ENCODE data around the gene SNRK.

The SNRK gene

DNA sequence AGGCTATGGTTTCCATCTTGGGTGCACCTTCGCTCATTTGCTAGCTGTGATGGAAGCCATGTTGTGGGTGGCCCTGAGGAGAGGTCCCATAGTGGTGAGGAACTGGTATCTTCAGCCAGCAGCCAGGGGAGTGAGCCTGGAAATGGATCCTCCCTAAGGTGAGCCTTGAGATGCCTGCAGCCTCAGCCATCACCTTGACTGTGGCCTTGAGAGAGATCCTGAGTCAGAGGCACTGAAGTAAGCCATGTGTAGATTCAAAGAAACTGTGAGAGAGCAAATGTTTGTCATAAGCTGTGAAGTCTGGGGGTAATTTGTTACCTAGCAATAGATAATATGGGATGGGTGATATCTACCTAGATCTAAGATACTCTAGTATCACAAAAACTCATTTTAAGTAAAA is 105.3 kb downstream of the SNRK start:
- peak overlapping the region; percentile 99 for H3K27ac ChIP-seq
- no peak overlapping the region for H3K4me3 ChIP-seq (ENCODE audit: low read depth in 1 of 2, low read length in 1 of 2)
- no peaks in the 10 kb centered on the region for H3K9me3 ChIP-seq
- H3K4me1 ChIP-seq (ENCODE audit: control insufficient read depth in 1 of 2, insufficient read depth in 1 of 2, low read depth in 1 of 2, low read length in 1 of 2) = peaks cover 50 to 59% of the 10 kb centered on the region in 2 experiments
- TF ChIP-seq, protein P1, sequence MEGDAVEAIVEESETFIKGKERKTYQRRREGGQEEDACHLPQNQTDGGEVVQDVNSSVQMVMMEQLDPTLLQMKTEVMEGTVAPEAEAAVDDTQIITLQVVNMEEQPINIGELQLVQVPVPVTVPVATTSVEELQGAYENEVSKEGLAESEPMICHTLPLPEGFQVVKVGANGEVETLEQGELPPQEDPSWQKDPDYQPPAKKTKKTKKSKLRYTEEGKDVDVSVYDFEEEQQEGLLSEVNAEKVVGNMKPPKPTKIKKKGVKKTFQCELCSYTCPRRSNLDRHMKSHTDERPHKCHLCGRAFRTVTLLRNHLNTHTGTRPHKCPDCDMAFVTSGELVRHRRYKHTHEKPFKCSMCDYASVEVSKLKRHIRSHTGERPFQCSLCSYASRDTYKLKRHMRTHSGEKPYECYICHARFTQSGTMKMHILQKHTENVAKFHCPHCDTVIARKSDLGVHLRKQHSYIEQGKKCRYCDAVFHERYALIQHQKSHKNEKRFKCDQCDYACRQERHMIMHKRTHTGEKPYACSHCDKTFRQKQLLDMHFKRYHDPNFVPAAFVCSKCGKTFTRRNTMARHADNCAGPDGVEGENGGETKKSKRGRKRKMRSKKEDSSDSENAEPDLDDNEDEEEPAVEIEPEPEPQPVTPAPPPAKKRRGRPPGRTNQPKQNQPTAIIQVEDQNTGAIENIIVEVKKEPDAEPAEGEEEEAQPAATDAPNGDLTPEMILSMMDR (IDR thresholded peaks at IDR 0.05) = no peak
- no peaks in the 10 kb centered on the region for H3K27me3 ChIP-seq
- H3K36me3 ChIP-seq = no peaks in the 10 kb centered on the region

DNA sequence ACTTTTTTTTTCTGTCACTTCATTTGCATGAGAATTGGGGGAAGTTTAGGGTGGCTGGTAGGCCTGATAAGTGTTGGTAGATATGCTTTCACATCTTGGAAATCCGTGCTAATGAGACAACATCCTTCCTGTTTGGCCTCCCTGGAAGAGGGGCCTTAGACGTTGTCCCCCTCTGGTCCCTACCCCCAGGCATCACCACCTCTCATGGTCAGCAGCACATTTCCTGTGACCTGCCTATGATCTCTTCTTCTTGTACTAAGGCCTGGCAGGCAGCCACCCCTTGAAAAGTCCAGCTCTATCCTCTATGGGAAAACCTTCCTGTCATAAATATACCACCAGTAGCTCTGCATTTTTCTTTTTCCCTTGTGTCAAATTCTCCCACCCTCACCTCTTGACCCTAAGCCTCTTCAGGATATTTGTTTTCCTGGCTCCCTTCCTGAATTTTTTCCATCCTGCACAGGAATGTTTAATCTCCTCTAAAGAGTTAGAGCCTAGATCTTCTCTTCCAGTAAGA is 107.8 kb downstream of the SNRK start:
- TF ChIP-seq, protein P1 (IDR thresholded peaks at IDR 0.05) = no peak
- Histone ChIP-seq H3K27me3 (no peaks in the 10 kb centered on the region), H3K4me1 (ENCODE audit: control insufficient read depth in 1 of 2, insufficient read depth in 1 of 2, low read depth in 1 of 2, low read length in 1 of 2) (peaks cover 34 to 35% of the 10 kb centered on the region in 2 experiments), H3K9me3 (no peaks in the 10 kb centered on the region), H3K27ac (peak overlapping the region; percentile 72), H3K36me3 (no peaks in the 10 kb centered on the region), H3K4me3 (ENCODE audit: low read depth in 1 of 2, low read length in 1 of 2) (no peak overlapping the region)

DNA sequence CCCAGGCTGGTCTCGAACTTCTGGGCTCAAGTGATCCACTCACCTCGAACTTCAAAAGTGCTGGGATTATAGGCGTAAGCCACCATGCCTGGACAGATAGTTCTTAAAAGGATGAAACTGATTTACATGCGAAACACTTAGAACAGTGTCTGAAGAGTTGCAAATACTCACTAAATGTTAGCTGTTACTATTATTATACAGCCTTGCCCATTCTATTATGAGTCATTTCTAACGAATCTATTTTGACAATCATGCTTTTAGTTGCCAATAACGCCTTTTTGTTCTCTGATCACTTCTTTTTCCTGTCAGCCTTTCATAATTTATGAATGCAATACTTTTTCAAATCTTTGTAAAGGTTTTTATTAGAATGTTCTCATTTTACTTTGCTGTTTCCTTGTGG is 112.7 kb downstream of the SNRK start:
- TF ChIP-seq, protein P1 (IDR thresholded peaks at IDR 0.05) = no peak
- peaks cover 1% of the 10 kb centered on the region in 2 experiments for H3K4me1 ChIP-seq (ENCODE audit: control insufficient read depth in 1 of 2, insufficient read depth in 1 of 2, low read depth in 1 of 2, low read length in 1 of 2)
- no peak overlapping the region for H3K27ac ChIP-seq

DNA sequence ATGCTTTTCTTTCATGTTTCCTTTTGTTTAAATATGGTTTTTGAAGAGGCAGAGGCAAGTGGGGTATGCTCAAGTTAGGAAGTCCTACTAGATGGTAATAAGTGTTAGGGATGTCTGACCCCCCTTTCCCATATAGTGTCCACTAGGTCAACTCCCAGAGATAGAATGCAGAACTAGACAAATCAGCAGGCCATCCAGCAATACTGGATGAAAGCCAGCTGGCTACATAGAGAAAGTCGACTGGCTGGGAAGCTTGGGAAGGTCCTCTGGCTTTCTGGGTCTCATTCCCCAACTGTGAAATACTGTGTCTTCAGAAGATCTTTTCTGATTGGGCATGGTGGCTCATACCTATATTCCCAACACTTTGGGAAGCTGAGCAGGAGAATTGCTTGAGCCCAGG is 113.8 kb downstream of the SNRK start:
- Histone ChIP-seq H3K36me3 (no peaks in the 10 kb centered on the region), H3K9me3 (no peaks in the 10 kb centered on the region), H3K27ac (no peak overlapping the region), H3K27me3 (no peaks in the 10 kb centered on the region), H3K4me1 (ENCODE audit: control insufficient read depth in 1 of 2, insufficient read depth in 1 of 2, low read depth in 1 of 2, low read length in 1 of 2) (no peaks in the 10 kb centered on the region), H3K4me3 (ENCODE audit: low read depth in 1 of 2, low read length in 1 of 2) (no peak overlapping the region)
- TF ChIP-seq, protein P1 (IDR thresholded peaks at IDR 0.05) = no peak

More for the DNA sequence above, 112.7 kb downstream of the SNRK start:
- Histone ChIP-seq H3K4me3 (ENCODE audit: low read depth in 1 of 2, low read length in 1 of 2) (no peak overlapping the region), H3K27me3 (no peaks in the 10 kb centered on the region), H3K36me3 (no peaks in the 10 kb centered on the region), H3K9me3 (no peaks in the 10 kb centered on the region)

Data from neutrophil (primary cell).